ENCODE results near the gene ARHGAP28.

ARHGAP28 gene

GRCh38 chr18:6876641-6877041 is 147.1 kb downstream of the ARHGAP28 start:
- H3K36me3 ChIP-seq (ENCODE audit: control insufficient read depth in 2 of 2, insufficient read depth in 2 of 2, low read length in 2 of 2): no peaks in the 10 kb centered on the region
- no peaks in the 10 kb centered on the region for H3K27me3 ChIP-seq (ENCODE audit: control insufficient read depth in 2 of 2, insufficient read depth in 2 of 2, low read length in 2 of 2)
- no peaks in the 10 kb centered on the region for H3K4me1 ChIP-seq (ENCODE audit: control insufficient read depth in 2 of 2, insufficient read depth in 2 of 2, low read length in 2 of 2)
- H3K27ac ChIP-seq (ENCODE audit: low read depth in 2 of 2, low read length in 2 of 2): no peak overlapping the region
- H3K9me3 ChIP-seq (ENCODE audit: control insufficient read depth in 2 of 2, low read length in 2 of 2): no peaks in the 10 kb centered on the region
- H3K4me3 ChIP-seq (ENCODE audit: low read length in 2 of 2): no peak overlapping the region
- no peak overlapping the region for H3K9ac ChIP-seq (ENCODE audit: low read depth in 1 of 2, low read length in 2 of 2)

- no peak overlapping the region for H3K9ac ChIP-seq (ENCODE audit: low read depth in 1 of 2, low read length in 2 of 2)
- H3K4me3 ChIP-seq (ENCODE audit: low read length in 2 of 2): no peak overlapping the region
- H3K9me3 ChIP-seq (ENCODE audit: control insufficient read depth in 2 of 2, low read length in 2 of 2): no peaks in the 10 kb centered on the region
- no peaks in the 10 kb centered on the region for H3K27me3 ChIP-seq (ENCODE audit: control insufficient read depth in 2 of 2, insufficient read depth in 2 of 2, low read length in 2 of 2)
- H3K36me3 ChIP-seq (ENCODE audit: control insufficient read depth in 2 of 2, insufficient read depth in 2 of 2, low read length in 2 of 2): no peaks in the 10 kb centered on the region
- H3K4me1 ChIP-seq (ENCODE audit: control insufficient read depth in 2 of 2, insufficient read depth in 2 of 2, low read length in 2 of 2): no peaks in the 10 kb centered on the region
- no peak overlapping the region for H3K27ac ChIP-seq (ENCODE audit: low read depth in 2 of 2, low read length in 2 of 2)
Measured at GRCh38 chr18:6877288-6877687, 147.8 kb downstream of the ARHGAP28 start.

DNA sequence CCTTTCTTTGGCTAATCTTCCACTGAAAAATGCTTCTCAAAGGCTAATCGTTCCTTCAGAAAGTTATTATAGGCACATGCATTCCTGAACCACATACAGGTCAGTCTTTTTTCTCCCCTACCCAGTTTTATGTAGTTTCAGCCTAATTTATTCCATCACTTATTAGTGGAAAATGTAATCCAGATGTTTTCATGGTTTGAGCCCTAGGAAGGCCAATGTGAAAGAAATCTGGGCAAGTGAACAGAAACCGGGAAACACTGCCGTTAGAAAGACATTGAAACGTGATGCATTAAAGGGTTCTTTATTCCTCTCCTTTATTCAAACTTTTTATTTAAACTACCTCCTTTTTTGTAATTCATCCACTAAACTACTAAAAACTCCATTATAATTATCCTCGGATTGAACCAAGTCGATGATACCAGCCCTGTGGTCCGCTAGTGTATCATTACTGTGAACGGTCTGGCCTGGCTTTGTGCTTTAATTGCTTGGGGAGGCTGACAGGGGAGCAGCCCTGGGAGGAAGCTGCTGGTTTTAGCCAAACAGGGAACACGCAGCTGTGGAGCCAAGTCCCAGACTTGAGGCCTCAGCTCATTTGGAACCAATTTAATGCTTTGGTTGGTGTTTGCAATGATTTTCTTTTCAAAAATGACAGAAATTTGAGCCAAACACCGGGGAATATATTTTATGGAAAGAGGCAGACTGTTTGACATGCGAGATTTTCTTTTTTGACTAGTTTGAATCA is 149.2 kb downstream of the ARHGAP28 start:
- H3K9me3 ChIP-seq (ENCODE audit: control insufficient read depth in 2 of 2, low read length in 2 of 2): no peaks in the 10 kb centered on the region
- H3K9ac ChIP-seq (ENCODE audit: low read depth in 1 of 2, low read length in 2 of 2): no peak overlapping the region
- H3K4me1 ChIP-seq (ENCODE audit: control insufficient read depth in 2 of 2, insufficient read depth in 2 of 2, low read length in 2 of 2): no peaks in the 10 kb centered on the region
- no peaks in the 10 kb centered on the region for H3K27me3 ChIP-seq (ENCODE audit: control insufficient read depth in 2 of 2, insufficient read depth in 2 of 2, low read length in 2 of 2)
- H3K4me3 ChIP-seq (ENCODE audit: low read length in 2 of 2): no peak overlapping the region
- no peak overlapping the region for H3K27ac ChIP-seq (ENCODE audit: low read depth in 2 of 2, low read length in 2 of 2)
- H3K36me3 ChIP-seq (ENCODE audit: control insufficient read depth in 2 of 2, insufficient read depth in 2 of 2, low read length in 2 of 2): no peaks in the 10 kb centered on the region

- Histone ChIP-seq H3K36me3 (ENCODE audit: control insufficient read depth in 2 of 2, insufficient read depth in 2 of 2, low read length in 2 of 2) (no peaks in the 10 kb centered on the region), H3K4me1 (ENCODE audit: control insufficient read depth in 2 of 2, insufficient read depth in 2 of 2, low read length in 2 of 2) (no peaks in the 10 kb centered on the region), H3K27me3 (ENCODE audit: control insufficient read depth in 2 of 2, insufficient read depth in 2 of 2, low read length in 2 of 2) (no peaks in the 10 kb centered on the region), H3K9ac (ENCODE audit: low read depth in 1 of 2, low read length in 2 of 2) (no peak overlapping the region), H3K4me3 (ENCODE audit: low read length in 2 of 2) (no peak overlapping the region), H3K9me3 (ENCODE audit: control insufficient read depth in 2 of 2, low read length in 2 of 2) (no peaks in the 10 kb centered on the region), H3K27ac (ENCODE audit: low read depth in 2 of 2, low read length in 2 of 2) (no peak overlapping the region)
Measured at GRCh38 chr18:6879508-6880195, 150.1 kb downstream of the ARHGAP28 start.

GRCh38 chr18:6881034-6881820 is 151.7 kb downstream of the ARHGAP28 start:
- Histone ChIP-seq H3K36me3 (ENCODE audit: control insufficient read depth in 2 of 2, insufficient read depth in 2 of 2, low read length in 2 of 2) (no peaks in the 10 kb centered on the region), H3K27ac (ENCODE audit: low read depth in 2 of 2, low read length in 2 of 2) (no peak overlapping the region), H3K4me1 (ENCODE audit: control insufficient read depth in 2 of 2, insufficient read depth in 2 of 2, low read length in 2 of 2) (no peaks in the 10 kb centered on the region), H3K27me3 (ENCODE audit: control insufficient read depth in 2 of 2, insufficient read depth in 2 of 2, low read length in 2 of 2) (no peaks in the 10 kb centered on the region), H3K9me3 (ENCODE audit: control insufficient read depth in 2 of 2, low read length in 2 of 2) (no peaks in the 10 kb centered on the region), H3K4me3 (ENCODE audit: low read length in 2 of 2) (no peak overlapping the region), H3K9ac (ENCODE audit: low read depth in 1 of 2, low read length in 2 of 2) (no peak overlapping the region)

DNA sequence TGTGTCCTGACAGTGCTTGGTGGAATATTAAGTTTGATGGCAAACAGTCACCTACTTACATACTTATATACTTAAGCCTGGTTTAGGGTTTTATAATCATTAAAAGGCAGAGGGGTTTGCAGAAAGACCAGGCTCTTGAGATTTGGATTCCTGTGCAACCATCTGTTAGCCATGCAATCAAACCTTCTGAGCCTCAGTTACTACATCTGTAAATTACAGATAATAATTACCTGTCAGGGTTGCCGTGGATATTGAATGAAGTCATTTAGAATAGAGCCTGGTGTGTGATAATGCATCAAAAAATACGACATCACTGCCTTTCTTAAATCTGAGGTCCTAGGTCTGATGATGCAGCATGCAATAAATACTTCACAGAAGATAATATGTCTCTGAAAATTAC is 152.9 kb downstream of the ARHGAP28 start:
- Histone ChIP-seq H3K9ac (ENCODE audit: low read depth in 1 of 2, low read length in 2 of 2) (no peak overlapping the region), H3K9me3 (ENCODE audit: control insufficient read depth in 2 of 2, low read length in 2 of 2) (no peaks in the 10 kb centered on the region), H3K27me3 (ENCODE audit: control insufficient read depth in 2 of 2, insufficient read depth in 2 of 2, low read length in 2 of 2) (no peaks in the 10 kb centered on the region), H3K4me3 (ENCODE audit: low read length in 2 of 2) (no peak overlapping the region), H3K36me3 (ENCODE audit: control insufficient read depth in 2 of 2, insufficient read depth in 2 of 2, low read length in 2 of 2) (no peaks in the 10 kb centered on the region), H3K27ac (ENCODE audit: low read depth in 2 of 2, low read length in 2 of 2) (no peak overlapping the region), H3K4me1 (ENCODE audit: control insufficient read depth in 2 of 2, insufficient read depth in 2 of 2, low read length in 2 of 2) (no peaks in the 10 kb centered on the region)

DNA sequence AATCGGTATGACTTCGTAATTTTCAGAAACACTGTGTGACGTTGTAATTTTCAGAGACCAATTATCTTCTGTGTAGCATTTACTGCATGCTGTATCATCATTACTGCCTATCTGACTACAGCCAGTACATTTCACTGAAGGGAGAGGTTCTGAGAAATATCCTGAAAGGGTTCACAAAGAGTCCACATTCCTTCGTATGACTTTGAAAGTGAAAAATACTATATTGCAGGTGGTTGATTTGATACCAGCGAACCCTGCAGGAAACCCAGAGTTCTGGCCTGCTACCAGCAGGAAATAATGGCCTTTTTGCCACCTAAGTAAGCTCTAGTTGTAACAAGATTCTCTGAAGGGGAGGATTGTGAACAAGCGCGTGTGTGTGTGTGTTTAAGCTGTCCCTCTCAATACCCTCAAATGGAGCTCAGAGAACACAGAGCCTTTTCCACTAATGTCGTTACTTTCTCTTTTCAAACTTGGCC is 155.5 kb downstream of the ARHGAP28 start:
- Histone ChIP-seq H3K4me1 (ENCODE audit: control insufficient read depth in 2 of 2, insufficient read depth in 2 of 2, low read length in 2 of 2) (no peaks in the 10 kb centered on the region), H3K27me3 (ENCODE audit: control insufficient read depth in 2 of 2, insufficient read depth in 2 of 2, low read length in 2 of 2) (no peaks in the 10 kb centered on the region), H3K36me3 (ENCODE audit: control insufficient read depth in 2 of 2, insufficient read depth in 2 of 2, low read length in 2 of 2) (no peaks in the 10 kb centered on the region), H3K9me3 (ENCODE audit: control insufficient read depth in 2 of 2, low read length in 2 of 2) (no peaks in the 10 kb centered on the region), H3K9ac (ENCODE audit: low read depth in 1 of 2, low read length in 2 of 2) (no peak overlapping the region), H3K4me3 (ENCODE audit: low read length in 2 of 2) (no peak overlapping the region), H3K27ac (ENCODE audit: low read depth in 2 of 2, low read length in 2 of 2) (no peak overlapping the region)

- Histone ChIP-seq H3K27ac (ENCODE audit: low read depth in 2 of 2, low read length in 2 of 2) (no peak overlapping the region), H3K36me3 (ENCODE audit: control insufficient read depth in 2 of 2, insufficient read depth in 2 of 2, low read length in 2 of 2) (no peaks in the 10 kb centered on the region), H3K4me1 (ENCODE audit: control insufficient read depth in 2 of 2, insufficient read depth in 2 of 2, low read length in 2 of 2) (no peaks in the 10 kb centered on the region), H3K9ac (ENCODE audit: low read depth in 1 of 2, low read length in 2 of 2) (no peak overlapping the region), H3K4me3 (ENCODE audit: low read length in 2 of 2) (no peak overlapping the region), H3K9me3 (ENCODE audit: control insufficient read depth in 2 of 2, low read length in 2 of 2) (no peaks in the 10 kb centered on the region), H3K27me3 (ENCODE audit: control insufficient read depth in 2 of 2, insufficient read depth in 2 of 2, low read length in 2 of 2) (no peaks in the 10 kb centered on the region)
Measured at GRCh38 chr18:6885992-6886796, 156.7 kb downstream of the ARHGAP28 start.

GRCh38 chr18:6886797-6887330 is 157.3 kb downstream of the ARHGAP28 start:
- no peak overlapping the region for H3K27ac ChIP-seq (ENCODE audit: low read depth in 2 of 2, low read length in 2 of 2)
- no peaks in the 10 kb centered on the region for H3K4me1 ChIP-seq (ENCODE audit: control insufficient read depth in 2 of 2, insufficient read depth in 2 of 2, low read length in 2 of 2)
- H3K9me3 ChIP-seq (ENCODE audit: control insufficient read depth in 2 of 2, low read length in 2 of 2): no peaks in the 10 kb centered on the region
- no peaks in the 10 kb centered on the region for H3K27me3 ChIP-seq (ENCODE audit: control insufficient read depth in 2 of 2, insufficient read depth in 2 of 2, low read length in 2 of 2)
- H3K36me3 ChIP-seq (ENCODE audit: control insufficient read depth in 2 of 2, insufficient read depth in 2 of 2, low read length in 2 of 2): no peaks in the 10 kb centered on the region
- no peak overlapping the region for H3K9ac ChIP-seq (ENCODE audit: low read depth in 1 of 2, low read length in 2 of 2)
- H3K4me3 ChIP-seq (ENCODE audit: low read length in 2 of 2): no peak overlapping the region

Measured in mucosa of rectum (tissue), 2 donors.